NCI-H1930 (cell line): Measurements from ENCODE around the gene OR10V1.

Source experiments
- DNase-seq, 2 experiments: peaks; one replicate each; lab custom pipeline; 2025; lab: John Stamatoyannopoulos, UW

Gene OR10V1, protein sequence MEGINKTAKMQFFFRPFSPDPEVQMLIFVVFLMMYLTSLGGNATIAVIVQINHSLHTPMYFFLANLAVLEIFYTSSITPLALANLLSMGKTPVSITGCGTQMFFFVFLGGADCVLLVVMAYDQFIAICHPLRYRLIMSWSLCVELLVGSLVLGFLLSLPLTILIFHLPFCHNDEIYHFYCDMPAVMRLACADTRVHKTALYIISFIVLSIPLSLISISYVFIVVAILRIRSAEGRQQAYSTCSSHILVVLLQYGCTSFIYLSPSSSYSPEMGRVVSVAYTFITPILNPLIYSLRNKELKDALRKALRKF

DNA sequence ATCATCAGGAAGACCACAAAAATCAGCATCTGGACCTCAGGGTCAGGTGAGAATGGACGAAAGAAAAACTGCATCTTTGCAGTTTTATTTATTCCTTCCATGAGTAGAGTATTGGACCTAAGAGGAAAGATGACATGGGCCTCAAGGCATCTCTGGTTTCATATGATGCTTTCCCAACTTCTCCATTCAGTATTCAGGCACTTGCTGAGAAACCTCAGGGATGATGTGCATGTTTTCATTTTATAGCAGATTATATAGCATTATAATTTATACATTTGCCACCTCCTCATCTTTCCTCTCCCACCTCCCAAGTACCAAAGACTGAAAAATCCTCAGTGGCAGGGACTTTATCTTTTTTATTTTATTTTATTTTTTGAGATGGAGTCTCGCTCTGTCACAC is at the start of gene OR10V1:
Gene OR10V1, minus strand, starts transcription at position 101 of the 400 bp plus-strand sequence. Its CDS starts 0 bp downstream, at position 101.
- DNase-seq: no peak

DNA sequence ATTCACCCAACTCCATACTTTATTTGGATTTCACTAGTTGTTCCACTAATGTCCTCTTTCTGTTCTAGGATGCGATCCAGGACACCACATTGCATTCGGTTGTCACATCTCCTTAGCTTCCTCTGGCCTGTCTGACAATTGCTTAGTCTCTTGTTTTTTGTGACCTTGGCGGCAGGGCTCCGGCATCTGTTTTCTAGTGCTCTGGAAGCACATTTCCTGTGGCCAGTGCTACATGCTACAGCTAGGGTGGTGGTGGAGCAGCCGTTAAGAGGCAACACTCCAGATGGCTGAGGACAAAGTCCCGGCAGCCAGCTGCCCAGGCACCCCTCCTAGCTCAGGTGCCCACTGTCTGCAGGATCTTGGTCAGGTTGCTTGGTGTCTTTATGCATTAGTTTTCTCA is 48.3 kb upstream of the OR10V1 start:
- DNase-seq: no peak

DNA sequence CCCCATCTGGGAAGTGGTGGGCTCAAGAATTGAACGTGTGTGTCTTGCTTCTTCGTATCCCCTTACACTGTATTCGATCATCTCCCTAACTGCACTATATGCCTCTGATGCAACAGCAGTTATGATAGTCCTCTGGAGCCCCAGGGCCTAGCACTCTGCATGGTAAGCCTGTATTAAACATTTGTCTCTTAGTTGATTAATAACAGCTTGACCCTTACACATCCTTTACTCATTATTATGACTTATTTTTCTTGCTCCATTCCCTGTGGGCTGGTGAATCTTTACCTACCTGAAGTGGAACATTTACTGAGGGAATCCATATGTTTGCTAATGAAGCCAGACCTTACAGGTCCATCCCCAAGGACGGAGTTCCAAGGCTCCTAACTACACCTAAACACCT is 47.1 kb upstream of the OR10V1 start:
- DNase-seq: no peak

DNA sequence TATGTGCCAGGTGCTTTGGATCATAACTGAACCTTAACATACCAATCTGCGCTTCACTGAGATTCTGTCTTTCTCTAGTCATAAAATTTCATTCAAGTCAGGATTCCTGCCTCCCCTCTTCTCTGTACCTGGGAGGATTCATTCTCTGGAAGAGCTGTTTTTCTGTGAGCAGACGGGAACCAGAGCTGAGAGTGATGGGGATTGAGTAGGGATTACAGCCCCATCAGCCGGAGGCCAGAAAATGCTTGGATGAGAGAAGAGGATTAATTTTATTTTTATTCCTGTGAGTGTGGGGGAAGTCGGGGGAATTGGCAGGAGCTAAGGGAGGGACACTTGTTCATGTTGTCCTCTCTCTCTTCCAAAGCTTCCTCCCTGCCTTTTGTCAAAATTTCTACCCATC is 46.3 kb upstream of the OR10V1 start:
- DNase-seq: no peak

DNA sequence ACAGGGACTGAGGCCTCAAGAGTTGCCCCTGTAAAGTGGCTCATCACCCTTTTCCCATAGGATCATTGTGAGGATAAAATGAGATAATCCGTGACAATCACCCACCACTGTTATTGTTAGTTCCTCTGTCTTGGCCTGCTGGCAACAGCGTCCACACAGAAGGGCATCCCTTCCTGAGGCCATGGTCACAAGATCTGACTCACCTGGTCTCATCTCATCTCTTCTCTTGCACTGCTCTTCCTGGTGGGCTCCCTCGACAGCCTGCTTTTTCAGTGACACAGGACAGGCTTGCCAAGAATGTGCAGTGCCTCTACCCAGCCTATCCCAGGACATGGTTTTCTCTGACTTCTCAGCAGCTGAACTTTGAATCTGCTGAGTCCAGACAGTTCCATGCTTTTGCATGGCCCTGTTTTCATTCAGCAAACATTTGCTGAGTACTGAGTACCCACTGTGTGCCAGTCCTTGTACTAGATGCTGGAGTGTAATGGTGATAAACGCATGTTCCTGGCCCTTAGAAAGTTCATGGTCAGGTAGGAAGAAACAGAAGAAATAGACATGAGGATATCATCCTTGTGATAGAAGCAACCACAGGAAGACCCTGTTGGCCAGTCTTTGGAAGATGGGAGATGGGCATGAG is 44.9 kb upstream of the OR10V1 start:
- DNase-seq: no peak

DNA sequence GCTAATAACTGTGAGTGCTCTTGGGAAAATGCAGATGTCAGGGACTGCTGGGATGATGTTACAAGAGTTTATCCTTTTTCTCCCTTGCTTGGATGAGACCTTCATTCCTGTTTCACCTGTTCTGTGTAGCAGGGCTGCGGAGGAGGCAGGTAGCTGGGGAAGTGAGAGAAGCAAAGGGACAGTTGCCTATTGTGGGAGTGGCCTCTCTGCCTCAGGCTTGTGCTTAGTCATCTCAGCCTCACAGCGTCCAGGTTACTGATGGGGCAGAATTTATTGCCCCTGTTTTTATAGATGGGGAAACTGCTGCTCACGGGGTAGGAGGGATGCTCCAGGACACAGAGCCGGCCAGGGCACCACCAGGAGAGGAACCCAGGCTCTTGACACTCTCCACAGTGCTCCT is 43.2 kb upstream of the OR10V1 start:
- DNase-seq: no peak

DNA sequence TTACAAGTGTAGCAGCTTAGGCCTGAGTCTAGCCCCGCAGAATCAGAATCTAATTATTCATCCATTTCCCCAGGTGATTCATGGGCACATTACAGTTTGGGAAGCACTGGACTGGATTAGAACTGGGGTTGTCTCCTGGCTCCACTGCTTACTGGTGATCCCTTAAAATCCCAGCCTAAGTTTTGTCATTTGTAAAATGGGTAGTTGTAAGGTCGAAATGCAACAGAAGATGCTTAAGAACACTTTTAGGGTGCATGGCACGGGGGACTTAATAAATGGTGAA is 42.9 kb upstream of the OR10V1 start:
- DNase-seq: no peak

DNA sequence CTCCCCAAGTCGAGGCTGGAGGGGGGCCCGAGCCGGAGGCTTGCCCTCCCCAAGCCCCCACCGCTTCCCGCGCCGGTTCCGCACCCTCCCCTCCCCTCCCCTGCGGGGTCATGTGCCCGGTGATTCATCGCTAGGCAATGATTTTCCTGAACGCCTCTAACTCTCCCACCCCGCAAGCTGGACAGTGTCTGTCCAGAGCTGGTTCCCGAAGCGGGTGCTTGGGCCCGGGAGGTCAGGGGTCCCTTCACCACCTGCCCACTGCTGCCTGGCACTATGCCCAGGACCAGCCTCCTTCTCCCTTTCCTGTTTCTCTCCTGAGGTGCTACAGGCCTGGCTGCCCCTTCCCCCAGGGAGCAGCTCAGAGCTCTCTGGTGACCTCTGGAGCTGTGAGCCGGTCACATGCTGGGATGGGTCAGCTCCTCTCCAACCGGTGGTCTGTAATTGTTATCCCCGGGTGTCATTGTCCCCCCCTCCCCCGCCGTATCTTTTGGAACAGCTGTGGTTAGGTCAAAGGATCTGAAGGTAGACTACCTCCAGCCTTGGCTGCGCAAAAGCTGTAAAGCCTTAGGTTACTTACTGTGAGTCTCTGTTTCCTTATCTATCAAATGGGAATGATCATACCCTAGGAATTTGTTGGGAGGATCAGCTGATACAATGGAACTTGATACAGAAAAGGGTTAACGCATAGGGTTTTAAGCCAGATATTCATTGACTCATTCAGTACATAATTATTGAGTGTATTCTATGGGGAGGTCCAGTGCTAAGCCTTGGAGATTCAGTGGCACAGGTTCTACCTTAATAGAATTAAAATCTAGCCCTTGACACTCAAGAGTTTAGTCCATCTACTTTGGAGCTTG is 42.3 kb upstream of the OR10V1 start:
- DNase-seq: peak in 1 of 2 experiments; percentile 39

DNA sequence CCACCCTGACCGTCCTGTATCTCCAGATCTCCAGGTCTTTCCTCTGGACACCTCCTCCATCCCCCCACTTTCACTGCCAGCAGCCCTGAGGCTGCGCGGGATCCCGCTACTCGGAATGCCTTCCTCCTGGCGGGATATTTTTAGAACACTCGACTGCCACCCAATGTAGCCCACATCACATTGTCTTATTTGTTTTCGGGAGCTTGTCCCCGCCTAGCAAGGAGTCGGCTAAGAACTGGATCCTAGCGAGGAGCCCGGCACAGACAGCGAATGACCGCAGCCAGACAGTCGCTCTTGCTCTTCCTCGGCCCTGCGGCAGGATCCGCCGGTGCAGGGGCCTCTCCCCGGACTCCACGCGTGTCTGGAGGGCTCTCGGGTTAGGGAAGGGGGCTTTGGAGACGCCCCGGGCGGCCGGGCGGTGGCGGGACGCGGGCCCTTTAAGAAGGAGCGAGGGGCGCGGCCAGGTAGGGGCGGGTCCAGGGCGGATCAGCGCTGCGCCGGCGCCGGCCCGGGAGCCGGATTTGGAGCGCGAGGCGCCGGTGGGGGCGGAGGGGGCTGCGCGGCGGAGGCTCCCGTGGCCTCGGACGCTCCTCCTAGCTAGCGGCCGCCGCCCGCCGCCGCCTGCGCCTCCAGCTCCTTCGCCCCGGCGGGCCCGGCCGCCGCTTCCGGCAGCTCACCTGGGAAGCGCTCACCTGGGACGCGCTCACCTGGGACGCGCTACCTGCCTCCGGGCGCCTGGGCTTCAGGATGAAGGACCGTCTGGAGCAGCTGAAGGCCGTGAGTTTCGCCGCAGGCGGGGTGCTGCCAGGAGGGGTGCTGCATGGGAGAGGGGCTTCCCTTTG is 41.4 kb upstream of the OR10V1 start, which contains the start of gene STX3:
Gene STX3, plus strand, starts transcription at position 518 of the 842 bp plus-strand sequence. Its CDS starts 230 bp downstream, at position 748.
- peak in 1 of 2 experiments; percentile 68 for DNase-seq

DNA sequence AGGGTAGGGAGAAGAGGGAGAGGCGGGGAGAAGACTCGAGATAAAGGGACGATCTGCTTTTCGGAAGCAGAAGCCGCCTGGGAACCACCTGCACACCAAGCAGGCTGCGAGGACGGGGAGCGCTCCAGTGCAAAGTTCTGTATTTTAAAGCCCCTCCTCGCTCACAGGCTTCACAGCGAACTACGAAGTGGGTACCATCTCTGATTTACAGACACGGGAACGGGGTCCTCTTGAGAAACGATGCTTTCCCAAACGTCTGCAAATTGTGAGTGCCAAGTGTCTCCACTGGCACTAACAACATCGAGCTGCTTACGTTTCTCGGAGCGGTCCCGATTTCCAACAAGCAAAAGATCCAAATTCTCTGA is 40.8 kb upstream of the OR10V1 start:
- no peak for DNase-seq

DNA sequence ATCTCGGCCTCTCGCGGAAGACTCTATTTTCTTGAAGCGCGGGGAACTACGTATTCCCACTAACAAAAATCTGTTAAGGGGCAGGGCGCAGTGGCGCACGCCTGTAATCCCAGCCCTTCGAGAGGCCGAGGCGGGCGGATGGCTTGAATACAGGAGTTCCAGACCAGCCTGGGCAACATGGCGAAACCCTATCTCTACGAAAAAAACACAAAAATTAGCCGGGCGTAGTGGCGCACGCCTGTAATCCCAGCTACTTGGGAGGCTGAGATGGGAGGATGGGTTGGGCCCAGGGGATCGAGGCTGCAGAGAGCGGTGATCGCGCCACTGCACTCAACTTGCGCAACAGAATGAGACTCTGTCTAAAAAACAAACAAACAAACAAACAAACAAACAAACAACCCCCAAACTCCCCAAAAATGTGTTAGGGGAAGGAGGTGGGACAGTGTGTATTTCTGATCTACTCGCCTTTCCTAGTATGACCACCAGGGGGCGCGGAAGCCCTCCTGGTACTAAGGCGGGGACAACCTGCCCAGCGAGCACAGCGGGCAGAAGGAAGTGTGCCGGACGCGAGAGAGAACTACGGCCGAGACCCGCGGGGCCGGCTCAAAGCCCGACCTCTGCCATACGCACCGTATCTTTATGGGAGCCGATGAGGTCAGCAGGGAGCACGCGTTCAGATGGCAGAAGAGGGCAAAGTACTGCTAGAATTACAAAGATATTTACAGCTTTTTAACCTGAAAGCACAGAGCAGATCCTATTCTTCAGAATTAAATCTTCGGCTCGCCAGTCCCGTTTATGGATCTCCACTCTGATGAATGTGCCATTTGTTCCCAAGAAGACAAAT is 40.2 kb upstream of the OR10V1 start:
- DNase-seq: peak; percentile 66 to 68

DNA sequence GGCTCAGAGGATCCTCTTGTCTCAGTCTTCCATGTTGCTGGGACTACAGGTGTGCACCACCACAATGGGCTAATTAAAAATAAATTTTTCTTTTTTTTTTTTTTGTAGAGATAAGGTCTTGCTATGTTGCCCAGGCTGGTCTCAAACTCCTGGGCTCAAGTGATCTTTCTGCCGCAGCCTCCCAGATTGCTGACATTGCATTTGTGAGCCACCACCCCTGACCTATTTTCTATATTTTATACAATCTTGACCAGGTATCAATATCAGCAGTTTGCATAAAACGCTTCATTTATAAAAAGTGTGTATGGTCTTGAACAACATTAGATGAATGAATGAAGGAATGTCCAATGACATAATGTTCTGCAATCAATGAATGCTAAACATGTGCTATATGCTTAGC is 32.5 kb upstream of the OR10V1 start:
- no peak for DNase-seq

DNA sequence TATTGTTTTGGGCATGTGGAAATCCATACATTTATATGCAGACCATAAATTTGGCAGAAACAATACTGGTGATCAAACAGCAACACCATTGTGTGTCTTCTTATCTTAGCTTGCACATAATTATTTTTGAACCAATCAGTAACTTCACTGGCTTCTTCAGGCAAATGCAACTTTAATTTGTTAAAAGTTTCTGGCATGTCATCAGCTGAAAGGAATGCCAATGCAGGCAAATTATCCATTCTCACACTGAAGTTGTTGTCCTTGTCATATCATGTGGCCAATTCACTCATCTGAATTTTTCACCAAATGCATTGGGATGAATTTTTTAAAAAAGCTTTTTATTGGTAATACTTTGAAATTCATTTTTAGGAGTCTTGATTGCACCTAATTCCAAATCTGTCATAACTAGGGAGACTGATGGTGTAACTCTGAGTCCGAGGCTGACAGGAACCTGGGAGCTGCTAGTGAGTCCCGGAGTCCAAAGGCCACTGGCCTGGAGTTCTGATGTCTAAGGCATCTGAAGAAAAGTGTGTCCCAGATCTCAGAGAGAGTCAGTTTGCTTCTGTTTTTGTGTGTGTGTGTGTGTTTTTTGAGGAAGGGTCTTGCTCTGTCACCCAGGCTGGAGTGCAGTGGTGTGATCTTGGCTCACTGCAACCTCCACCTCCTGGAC is 17.4 kb upstream of the OR10V1 start:
- DNase-seq: no peak

DNA sequence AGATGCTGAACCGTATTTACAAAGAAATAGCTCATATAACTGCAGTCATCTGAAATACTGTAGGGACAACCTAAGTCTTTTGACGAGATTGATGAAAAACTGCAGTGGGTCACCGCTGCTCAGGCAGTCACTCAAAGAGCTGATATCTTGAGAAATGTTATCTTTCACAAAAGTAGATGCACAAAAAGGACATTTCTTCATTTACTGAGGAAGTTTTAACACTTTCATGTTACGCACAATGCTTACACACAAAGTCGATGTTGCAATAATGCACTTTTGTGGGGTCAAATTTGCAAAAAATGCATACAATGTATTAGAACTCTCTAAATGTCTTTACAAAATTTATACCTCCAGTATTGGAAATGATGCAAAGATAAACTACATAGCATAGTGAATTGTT is 16.2 kb upstream of the OR10V1 start:
- DNase-seq: no peak

DNA sequence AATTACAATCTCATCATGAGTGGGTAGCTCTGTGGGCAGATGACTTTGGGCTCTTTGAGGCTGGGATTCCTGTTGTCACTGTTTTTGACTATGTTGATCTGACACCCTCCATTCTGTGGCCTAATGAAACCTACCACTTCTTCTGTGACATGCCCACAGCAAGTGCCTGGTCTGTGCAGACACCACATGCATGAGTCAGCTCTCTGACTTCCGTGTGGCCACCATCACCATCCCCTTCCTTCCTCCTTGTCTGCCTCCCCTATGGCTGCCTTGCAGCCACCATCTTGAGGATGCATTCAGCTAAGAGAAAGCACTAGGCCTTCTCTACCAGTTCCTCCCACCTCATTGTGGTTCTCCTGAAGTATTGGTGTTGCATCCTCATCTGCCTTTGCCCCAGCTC is 15.3 kb upstream of the OR10V1 start:
- no peak for DNase-seq

DNA sequence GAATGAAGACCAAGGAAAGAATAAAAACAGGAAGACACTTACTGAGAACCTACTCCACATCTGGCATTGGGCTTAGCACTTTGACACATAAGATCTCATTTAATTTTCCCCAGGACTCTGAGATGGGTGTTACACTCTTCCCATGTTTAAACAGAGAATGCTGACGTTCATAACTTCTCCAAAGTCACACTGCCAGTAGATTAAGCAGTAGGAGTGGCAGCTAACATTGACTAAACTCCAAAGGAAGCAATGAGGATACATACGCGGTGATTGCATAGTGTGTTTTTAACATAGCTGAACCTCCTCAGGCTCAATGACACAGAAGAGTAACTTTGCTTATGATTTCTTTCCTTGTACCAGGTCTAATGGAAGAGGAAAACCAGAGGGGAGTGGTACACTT is 14.5 kb upstream of the OR10V1 start:
- no peak for DNase-seq

DNA sequence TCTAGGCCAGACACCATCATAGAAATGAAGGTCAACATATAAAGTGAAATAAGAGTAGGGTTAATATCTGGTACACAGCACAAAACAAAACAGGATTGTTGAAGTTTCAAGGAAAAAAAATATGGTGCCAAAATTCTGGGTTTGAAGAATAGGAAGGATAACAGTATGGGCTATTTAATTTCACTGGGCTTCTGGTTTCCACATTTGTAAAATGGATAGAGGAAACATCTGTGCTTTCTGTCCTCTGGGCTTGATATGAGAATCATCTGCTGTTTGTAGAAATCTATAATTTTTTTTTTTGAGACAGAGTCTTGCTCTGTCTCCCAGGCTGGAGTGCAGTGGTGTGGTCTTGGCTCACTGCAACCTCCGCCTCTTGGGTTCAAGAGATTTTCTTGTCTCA is 13.8 kb upstream of the OR10V1 start:
- DNase-seq: no peak

DNA sequence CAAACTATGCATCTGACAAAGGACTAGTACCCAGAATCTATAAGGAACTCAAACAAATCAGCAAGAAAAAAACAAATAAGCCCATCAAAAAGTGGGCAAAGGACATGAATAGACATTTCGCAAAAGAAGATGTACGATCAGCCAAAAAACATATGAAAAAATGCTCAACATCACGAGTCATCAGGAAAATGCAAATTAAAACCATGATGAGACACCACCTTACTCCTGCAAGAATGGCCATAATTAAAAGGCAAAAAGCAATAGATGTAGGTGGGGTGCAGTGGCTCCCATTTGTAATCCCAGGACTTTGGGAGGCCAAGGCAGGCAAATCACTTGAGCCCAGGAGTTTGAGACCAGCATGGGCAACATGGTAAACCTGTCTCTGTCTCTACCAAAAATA is 10.4 kb upstream of the OR10V1 start:
- no peak for DNase-seq

DNA sequence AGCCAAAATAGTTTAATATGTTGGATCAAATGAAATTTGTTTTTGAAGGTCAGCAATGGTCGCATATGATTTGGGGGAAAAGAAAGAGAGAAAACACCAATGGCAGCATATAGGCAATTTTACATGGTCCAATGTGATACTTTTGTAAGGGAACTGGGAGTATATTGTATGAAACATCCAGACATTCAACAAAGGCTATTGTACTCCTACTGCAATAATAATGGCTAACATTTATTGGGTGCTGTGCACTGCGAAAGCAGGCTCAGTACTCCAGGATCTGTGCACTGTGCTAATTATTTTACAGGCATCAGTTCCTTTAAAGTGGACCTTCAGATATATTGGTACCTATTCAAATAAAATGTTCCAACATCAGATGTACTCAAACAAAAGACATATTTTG is 5.9 kb upstream of the OR10V1 start:
- DNase-seq: no peak

DNA sequence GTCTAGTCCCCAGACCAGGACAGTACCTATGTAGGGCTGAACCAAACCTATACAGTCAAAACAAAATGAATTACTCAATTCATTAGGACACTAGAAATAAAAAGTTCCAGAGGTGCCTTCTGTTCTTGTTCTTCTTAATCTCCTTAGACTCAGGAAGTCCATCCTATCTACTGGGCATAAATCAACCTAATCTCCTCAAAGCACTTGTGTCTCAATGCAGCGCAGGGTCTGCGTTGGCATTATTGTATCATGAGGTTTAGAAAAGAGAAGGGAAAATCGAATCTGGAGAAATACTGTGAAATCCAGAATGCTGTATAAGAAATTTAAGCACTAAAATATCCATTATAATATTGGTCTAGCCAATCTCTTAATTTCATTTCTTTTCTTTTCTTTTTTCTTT is 2.4 kb upstream of the OR10V1 start:
- no peak for DNase-seq
